ENCODE results near the gene RGS3. TPM values are rescaled to one million over a fixed set of nuclear protein-coding genes. Genes with fewer than 3 reads are reported as not detected.

The RGS3 gene
- total and polyA plus RNA-seq, 7 donors = 26.9 to 50.7 (median 38.3) TPM

DNA sequence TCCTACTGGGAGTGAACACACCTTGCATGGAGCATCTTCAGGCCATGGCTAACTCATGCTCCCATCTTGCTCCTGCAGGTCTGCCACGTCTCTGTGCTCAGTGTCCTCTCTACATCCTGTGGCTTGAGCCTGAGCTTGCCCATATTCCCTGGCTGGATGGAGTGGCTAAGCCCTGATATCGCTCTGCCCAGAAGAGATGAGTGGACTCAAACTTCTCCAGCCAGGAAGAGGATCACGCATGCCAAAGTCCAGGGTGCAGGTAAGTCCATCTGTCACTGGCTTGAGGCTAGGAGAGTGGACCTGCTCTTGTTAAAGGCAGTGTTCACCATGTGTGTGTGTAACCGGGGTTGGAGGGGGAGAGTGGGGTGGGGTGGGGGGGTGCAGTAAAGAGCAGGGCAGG is 1.6 kb upstream of the RGS3 start:
- 95 to 96% methylated on average over 4 of the region's 4 CpGs for WGBS, 2 donors
- H3K27ac ChIP-seq = no peak overlapping the region
- no peak for TF ChIP-seq EP300 (IDR thresholded peaks at IDR 0.05)
- no peaks in the 10 kb centered on the region for H3K27me3 ChIP-seq
- H3K4me3 ChIP-seq = no peak overlapping the region
- peak; percentile 29 for DNase-seq
- intact Hi-C loops (cut with DNase I) = loop anchor here (5.0 kb wide), 2 partner anchors 60 to 105 kb away; no protein-coding TSS in a partner anchor
- no peaks in the 10 kb centered on the region for H3K36me3 ChIP-seq
- no peaks in the 10 kb centered on the region for H3K9me3 ChIP-seq
- H3K4me1 ChIP-seq = peaks cover 0 to 37% (median 21%) of the 10 kb centered on the region in 4 donors

DNA sequence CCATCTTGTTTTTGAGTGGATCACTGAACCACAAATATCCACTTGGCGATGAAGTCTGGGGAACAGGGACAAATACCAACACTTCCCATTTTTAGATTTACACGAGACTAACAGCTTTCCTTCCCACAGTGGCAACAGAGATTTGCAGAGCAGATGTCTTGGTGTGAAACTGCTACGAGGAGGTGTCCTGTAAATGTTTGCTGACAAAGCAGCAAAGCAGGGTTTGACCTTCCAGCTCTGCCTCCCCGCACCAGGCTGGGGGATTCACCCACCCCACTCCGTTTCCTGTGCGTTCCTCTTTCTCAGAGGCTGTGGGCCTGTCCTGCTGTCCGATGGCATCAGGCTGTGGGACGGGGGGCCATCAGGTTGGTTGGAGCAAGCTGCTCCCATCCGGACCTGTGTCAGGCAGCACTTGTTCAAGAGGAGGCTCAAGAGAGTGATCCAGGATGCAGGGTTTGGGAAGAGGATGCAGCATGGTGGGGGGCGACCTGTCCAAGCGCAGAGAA is 693 bp upstream of the RGS3 start:
- Histone ChIP-seq H3K4me1 (peaks cover 0 to 37% (median 21%) of the 10 kb centered on the region in 4 donors), H3K27ac (peak overlapping the region in 3 of 4 donors; percentile 79 to 86 (median 83)), H3K36me3 (no peaks in the 10 kb centered on the region), H3K4me3 (peak overlapping the region in 1 of 4 donors; percentile 60), H3K9me3 (no peaks in the 10 kb centered on the region), H3K27me3 (no peaks in the 10 kb centered on the region)
- no peak for TF ChIP-seq POLR2A (IDR thresholded peaks at IDR 0.05)
- no peak for TF ChIP-seq POLR2AphosphoS5 (IDR thresholded peaks at IDR 0.05)
- TF ChIP-seq EP300 (IDR thresholded peaks at IDR 0.05) = no peak
- TF ChIP-seq, protein P1, sequence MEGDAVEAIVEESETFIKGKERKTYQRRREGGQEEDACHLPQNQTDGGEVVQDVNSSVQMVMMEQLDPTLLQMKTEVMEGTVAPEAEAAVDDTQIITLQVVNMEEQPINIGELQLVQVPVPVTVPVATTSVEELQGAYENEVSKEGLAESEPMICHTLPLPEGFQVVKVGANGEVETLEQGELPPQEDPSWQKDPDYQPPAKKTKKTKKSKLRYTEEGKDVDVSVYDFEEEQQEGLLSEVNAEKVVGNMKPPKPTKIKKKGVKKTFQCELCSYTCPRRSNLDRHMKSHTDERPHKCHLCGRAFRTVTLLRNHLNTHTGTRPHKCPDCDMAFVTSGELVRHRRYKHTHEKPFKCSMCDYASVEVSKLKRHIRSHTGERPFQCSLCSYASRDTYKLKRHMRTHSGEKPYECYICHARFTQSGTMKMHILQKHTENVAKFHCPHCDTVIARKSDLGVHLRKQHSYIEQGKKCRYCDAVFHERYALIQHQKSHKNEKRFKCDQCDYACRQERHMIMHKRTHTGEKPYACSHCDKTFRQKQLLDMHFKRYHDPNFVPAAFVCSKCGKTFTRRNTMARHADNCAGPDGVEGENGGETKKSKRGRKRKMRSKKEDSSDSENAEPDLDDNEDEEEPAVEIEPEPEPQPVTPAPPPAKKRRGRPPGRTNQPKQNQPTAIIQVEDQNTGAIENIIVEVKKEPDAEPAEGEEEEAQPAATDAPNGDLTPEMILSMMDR (IDR thresholded peaks at IDR 0.05) = no peak
- intact Hi-C loops (cut with DNase I) = loop anchor here (5.0 kb wide), 2 partner anchors 59 to 104 kb away; no protein-coding TSS in a partner anchor
- WGBS, 2 donors = 89 to 90% methylated on average over 11 of the region's 11 CpGs
- DNase-seq = peak; percentile 61

DNA sequence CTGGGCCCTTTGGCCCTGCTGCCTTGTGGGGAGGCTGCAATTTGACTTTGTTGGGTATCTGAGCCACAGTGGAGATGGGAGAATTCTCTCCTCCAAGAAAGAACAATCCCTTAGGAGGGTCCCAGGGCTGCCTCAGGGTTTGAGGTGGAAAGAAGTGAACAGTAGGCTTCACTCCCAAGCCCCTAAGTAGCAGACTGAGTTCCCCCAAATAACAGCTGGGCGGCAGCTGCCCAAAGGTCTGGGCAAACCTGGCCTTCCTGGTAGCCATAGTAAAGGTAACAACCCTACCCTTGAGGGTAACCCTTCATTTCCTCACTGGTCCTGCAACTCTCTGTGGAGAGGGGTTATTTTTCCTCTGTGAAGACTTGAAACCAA is 746 bp downstream of the RGS3 start:
- H3K4me3 ChIP-seq = peak overlapping the region; percentile 41 to 65 (median 60)
- WGBS, 2 donors = 41 to 88% methylated on average over 1 of the region's 1 CpG
- no peaks in the 10 kb centered on the region for H3K36me3 ChIP-seq
- H3K9me3 ChIP-seq = no peaks in the 10 kb centered on the region
- H3K27ac ChIP-seq = peak overlapping the region; percentile 79 to 86 (median 82)
- H3K4me1 ChIP-seq = peaks cover 0 to 40% (median 24%) of the 10 kb centered on the region in 4 donors
- peak; percentile 13 for DNase-seq
- no peaks in the 10 kb centered on the region for H3K27me3 ChIP-seq
- intact Hi-C loops (cut with DNase I) = loop anchor here (5.0 kb wide), 2 partner anchors 58 to 103 kb away; no protein-coding TSS in a partner anchor
- TF ChIP-seq POLR2AphosphoS5 (IDR thresholded peaks at IDR 0.05) (no peak), POLR2A (IDR thresholded peaks at IDR 0.05) (no peak), EP300 (IDR thresholded peaks at IDR 0.05) (no peak)
- TF ChIP-seq, protein P1 (IDR thresholded peaks at IDR 0.05) = no peak

DNA sequence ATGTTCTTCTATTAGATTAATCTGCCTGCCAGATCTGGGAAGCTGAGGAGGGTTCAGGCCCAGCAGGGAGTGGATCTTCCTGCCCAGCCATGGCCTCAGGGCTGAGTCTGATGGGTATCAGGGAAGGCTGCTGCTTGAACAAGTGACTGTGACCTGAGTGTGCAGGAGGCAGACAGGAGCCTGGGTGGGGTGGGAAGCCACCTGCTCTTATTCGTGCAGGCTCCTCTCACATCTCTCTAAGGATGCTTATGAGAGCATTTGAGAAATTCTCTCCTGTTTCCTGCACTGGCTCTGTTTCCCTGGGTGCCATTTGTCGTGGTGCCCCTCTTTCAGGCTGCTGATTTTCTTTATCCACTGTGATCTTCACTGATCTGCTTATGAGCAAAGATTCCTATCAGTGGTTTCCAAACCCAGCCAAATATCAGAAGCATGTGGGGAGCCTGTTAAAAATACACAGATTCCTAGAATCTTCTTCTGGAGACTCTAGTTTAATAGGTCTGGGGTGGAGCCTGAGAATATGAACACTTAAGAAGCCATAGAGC is 2.1 kb downstream of the RGS3 start:
- Histone ChIP-seq H3K9me3 (no peaks in the 10 kb centered on the region), H3K4me1 (peaks cover 0 to 44% (median 24%) of the 10 kb centered on the region in 4 donors), H3K27ac (peak overlapping the region; percentile 79 to 86 (median 82)), H3K4me3 (peak overlapping the region in 1 of 4 donors; percentile 9), H3K27me3 (no peaks in the 10 kb centered on the region), H3K36me3 (no peaks in the 10 kb centered on the region)
- intact Hi-C loops (cut with DNase I) = no loop called here
- TF ChIP-seq POLR2AphosphoS5 (IDR thresholded peaks at IDR 0.05) = no peak
- TF ChIP-seq POLR2A (IDR thresholded peaks at IDR 0.05) = no peak
- TF ChIP-seq, protein P1 (IDR thresholded peaks at IDR 0.05) = no peak
- no peak for TF ChIP-seq EP300 (IDR thresholded peaks at IDR 0.05)
- DNase-seq = peak; percentile 53
- WGBS, 2 donors = 50 to 73% methylated on average over 2 of the region's 2 CpGs

DNA sequence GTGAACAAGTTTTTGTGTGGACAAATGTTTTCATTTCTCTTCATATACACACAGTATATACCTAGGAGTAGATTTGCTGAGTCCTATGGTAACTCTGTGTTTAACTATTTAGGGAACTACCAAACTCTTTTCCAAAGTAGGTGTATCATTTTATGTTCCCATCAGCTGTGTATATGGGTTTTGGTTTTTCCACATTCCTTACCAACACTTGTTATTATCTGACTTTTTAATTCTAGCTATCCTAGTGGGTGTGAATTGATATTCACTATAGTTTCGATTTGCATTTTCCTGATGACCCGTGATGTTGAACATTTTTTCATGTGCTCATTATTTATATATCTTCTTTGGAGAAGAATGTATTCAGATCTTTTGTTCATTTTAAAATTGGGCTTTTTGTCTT is 3.7 kb downstream of the RGS3 start:
- Histone ChIP-seq H3K9me3 (no peaks in the 10 kb centered on the region), H3K4me3 (no peak overlapping the region), H3K27ac (peak overlapping the region in 1 of 4 donors; percentile 82), H3K36me3 (no peaks in the 10 kb centered on the region), H3K4me1 (peaks cover 0 to 44% (median 24%) of the 10 kb centered on the region in 4 donors), H3K27me3 (no peaks in the 10 kb centered on the region)
- WGBS, 2 donors = 98% methylated on average over 2 of the region's 2 CpGs
- no peak for TF ChIP-seq POLR2A (IDR thresholded peaks at IDR 0.05)
- TF ChIP-seq POLR2AphosphoS5 (IDR thresholded peaks at IDR 0.05) = no peak
- TF ChIP-seq EP300 (IDR thresholded peaks at IDR 0.05) = no peak
- TF ChIP-seq, protein P1 (IDR thresholded peaks at IDR 0.05) = no peak
- DNase-seq = no peak
- intact Hi-C loops (cut with DNase I) = no loop called here

All from sigmoid colon (tissue), 7 donors.